HG03439 (cell line): ENCODE results near the gene CACNA1S.

Source experiments
- ATAC-seq: cut with Tn5 transposase; IDR thresholded peaks from one replicate; pipeline ENCODE4 v1.9.1; 2021; ENCODE audit warnings: mild to moderate bottlenecking, moderate library complexity; ENCODE audit not compliant: unreplicated experiment

The CACNA1S gene

DNA sequence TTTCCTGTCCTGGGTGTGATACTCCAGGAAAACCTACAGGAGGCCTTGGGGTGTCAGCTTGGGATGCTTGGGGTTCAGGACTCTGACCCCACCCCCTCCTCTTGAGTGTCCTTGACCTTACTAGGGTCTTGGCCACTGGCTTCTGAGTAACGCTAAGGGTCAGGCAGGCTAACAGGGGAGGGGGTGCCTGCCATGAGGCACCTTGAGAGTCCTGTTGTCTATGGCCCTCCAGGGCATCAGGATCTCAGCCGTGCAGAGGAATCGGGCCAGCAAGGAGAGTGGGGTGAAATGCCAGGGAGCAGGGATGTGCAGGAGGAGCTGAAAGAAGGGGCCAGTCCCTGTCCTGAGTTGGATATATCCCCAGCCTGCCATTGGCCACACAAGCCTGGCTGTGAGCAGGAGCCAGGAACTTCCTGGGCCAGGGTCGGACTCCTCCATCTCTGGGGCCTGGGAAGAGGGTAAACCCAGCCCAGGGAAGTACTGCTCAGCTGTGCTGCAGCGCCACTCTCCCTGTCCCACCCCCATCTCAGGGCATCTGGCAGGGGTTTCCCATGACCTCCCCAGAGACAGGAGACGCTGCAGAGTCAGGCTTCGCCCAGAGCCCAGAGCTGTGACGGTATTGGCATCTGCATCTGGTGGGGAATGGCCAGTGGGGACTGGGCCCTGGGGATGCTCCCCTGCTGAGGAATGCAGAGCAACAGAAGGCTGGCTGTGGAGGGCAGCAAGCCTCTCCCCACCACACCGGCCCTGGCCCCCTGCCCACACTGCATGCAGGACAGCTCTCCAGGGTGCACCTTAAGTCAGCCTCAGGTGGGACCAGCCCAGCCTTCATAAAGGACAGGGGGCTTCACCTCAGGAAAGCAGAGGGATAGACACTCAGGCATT, 95.0 kb downstream of the CACNA1S start:
- no peak for ATAC-seq

DNA sequence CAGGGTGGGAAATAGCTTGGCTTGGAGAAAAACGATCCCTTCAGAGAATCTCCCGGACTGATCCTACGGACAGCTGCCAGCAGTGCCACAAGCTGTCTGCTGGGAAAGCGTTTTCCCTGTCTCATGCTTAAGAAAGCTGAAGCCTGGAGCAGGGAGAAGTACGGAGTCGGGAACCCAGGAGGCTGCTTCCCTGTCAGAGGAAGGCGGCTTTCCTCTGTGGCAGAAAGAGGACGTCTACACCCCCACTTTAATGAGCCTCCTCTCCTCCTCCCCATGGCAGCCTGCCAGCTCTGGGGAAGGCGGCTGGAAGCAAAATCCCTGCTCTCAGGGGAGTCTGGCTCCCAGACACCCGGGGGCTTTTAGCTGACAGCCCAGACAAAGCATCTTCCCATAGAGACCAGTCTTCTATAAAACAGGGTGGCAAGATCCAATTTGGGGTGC, 96.0 kb downstream of the CACNA1S start:
- no peak for ATAC-seq

DNA sequence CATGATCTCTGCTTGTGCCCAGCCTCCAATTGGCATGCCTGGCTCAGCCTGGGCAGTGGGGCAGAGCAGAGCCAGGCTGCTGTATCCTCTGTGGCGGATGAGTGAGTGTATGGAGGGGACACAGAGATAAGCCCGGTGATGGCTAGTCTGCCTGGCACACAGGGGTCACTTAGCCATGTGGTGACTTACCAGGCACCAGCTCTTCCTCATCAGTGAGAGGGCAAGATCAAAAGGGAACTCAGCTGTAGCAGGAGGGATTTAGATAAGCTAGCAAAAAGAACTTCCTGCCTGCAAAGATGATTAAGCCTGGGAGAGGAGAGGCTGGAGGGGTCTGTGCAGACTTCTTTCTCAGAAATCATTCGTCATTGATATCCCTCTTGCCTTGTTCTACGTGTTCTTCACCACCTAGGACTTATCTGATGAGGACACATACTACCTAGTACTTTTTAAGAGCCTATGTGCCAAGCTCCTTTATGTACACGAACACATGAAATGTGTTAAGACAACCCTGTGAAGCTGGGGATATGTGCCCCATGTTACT, 96.6 kb downstream of the CACNA1S start:
- no peak for ATAC-seq

DNA sequence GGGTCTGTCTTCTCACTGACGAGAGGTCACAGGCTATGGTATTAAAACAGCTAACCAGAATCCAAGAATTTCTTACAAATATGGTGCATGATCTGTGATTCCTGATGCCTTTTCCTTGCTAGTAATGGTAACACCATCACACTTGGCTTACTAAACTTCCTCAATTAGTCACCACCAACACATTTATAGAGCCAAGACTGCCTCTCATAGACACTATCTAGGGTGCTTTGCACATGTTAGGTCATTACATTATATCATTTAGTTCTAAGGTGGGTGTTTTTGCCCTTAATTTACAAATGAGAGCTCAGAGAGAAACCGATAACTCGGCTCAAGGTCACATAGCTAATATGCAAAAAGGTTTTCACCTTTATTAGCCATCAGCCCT, 97.4 kb downstream of the CACNA1S start:
- ATAC-seq = no peak

DNA sequence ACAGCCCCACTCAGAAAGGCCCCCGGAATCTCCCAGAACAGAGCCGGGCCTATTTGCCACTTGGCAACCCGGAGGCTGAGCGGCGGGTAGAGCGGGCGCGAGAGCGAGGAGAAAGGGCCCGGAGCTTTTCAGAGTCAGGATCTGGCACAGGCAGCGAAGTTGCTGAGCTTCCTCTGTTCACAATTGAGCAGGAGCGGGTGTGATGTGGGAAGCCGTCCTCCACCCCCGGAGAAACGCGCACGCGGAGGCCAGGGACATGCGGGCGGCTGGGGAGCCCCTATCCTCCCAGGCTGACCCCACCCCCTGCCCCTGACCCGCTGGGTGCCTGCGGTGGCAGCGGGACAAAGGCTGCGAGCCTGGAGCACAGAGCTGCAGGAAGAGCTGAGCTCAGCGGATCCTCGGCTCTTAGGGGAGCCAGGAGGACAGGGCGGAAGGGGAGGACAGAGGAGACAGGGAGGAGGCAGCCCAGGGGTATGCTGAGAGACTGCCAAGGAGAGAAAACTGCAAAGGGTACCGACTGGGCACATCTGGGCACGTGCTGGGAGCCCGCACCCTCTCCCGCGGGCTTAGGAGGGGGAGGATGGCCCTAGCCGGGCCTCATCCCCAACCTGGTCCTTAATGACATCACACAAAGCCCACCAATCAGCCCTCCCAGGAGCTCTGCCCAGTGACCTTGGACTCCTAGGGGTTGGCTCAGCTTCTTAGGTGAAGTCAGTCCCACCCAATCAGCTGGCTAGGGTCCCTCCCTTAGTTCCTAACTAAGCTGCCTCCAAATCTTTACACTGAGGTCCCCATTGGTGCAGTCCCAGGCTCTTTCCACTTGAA, 98.0 kb downstream of the CACNA1S start:
- ATAC-seq = no peak

DNA sequence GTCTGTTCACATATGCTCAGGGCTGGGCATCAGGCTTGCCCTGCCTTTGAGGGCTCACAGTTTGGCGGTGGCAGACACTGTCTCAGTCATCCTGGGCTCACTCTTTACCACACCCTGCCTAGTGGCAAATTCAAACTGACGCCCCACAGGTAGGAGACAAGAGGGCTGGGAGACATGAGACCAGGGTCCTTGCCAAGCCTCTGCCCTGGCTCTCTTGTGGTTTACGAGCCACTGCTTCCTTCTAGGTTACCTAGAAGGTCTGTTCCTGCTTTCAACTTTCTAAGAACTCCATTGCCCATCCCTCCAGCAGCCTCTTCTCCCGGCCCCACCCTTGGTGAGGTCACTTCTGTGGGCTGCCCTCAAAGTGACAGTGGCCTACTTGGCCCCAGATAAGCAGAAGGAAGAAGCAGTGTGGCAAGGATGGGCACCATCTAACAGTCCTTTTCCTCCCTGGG, 99.2 kb downstream of the CACNA1S start:
- ATAC-seq = no peak

DNA sequence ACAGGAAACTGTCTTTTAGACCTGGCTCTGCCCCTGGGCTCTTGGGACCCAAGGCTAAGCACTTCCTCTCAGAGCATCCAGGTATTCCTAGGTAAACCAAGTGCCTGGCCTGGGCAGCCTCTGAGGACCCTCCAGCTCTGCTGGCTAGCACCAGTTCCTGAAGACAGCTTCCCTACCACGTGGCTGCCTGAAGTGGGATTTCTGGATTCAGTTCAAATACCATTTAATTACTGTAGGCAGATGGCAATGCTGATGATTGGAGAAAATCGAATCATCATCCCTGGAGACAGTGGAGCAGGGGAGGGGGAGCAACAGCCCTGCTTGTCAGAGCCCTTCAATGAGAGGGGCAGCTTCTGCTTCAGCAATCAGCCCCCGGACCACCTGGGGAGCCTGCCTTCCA, 100.6 kb downstream of the CACNA1S start:
- no peak for ATAC-seq

DNA sequence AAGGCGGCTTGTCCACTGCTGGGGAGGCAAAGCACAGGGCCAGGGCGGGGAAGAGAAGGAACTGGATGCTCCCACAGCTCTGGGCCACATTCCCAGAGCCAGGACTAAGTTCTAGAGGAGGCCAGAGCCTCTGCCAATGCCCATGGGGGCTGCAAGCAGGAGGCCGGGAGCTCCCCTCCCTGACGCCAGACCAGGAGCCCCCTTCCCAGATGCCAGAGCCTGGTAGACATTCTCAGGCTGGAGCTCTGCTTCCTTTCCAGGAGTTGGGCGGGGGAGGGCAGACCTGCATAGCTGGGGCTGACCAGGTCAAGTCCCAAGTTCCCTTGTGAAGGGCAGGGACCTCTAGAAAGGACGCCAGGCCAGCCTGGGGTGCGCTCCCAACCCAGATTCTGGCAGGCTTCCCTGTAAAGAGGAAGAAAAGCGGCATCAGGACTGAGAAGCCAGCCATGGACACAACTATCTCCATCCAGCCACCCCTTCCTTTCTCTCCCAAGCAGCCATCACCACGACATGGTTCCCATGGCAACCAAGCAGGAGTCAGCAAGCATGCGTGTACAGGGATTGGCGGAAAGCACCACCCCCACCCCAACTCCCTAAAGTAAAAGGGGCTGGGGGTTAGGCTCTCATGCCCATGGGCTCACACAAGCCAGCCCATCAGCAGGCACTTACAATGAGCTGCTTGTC, 102.1 kb downstream of the CACNA1S start:
- ATAC-seq = no peak

DNA sequence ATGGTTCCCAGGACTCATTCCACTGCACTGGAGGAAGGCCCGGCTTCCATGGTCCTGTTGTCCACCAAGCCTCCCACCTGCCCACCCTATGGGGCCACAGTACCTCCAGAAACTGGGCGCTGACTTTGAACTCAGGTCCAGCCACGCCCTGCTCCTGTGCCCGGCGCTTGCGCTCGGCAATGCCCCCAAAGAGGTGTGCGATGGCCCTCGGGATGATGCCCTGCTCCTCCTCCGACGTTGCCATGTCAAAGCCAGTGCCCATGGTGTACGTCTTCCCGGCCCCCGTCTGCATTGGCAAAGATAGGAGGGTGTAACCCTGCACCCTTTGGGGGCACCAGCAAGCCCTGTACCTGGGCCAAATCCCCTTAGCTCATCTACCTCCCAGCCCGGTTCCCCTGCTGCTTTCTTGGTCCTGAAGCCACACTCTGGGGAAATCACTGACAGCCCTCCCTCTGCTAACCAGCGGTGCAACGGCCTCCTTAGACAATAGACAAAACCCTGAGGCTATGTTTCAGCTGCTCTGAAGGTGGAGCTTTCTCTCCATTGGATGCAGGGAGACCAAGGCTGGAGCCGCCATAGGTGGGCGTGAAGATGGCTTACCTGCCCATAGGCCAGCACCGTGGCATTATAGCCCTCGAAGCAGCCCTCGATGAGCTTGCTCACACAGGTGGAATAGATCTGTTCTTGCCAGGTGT, 103.4 kb downstream of the CACNA1S start:
- ATAC-seq = no peak

DNA sequence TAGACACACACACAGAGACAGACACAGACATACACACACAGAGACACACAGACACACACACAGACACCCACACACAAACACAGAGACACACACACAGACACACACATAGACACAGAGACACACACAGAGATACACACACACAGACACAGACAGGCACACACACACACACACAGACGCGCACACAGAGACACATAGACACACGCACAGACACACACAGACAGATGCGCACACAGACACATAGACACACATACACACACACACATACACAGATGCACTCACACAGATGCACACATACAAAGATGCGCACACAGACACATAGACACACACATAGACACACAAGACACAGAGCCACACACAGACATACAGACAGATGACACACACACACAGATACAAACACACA, 104.7 kb downstream of the CACNA1S start:
- ATAC-seq = no peak

DNA sequence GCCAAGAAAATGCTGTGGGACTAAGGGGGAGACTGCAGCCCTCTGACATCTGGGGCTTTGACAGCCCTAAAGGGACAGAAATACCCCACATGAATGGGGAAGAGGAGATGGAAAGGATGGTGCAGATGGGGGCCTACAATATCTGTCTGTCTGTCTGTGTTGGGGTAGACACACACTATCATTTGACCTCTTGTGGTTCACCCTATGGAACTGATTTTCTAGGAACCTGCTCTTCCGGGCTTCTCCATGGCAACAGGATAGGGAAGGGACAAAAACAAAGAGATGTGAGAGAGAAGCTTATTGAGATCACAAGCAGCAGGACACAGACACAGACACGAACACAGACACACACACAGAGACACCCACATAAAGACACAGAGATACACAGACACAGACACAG, 105.8 kb downstream of the CACNA1S start:
- no peak for ATAC-seq

DNA sequence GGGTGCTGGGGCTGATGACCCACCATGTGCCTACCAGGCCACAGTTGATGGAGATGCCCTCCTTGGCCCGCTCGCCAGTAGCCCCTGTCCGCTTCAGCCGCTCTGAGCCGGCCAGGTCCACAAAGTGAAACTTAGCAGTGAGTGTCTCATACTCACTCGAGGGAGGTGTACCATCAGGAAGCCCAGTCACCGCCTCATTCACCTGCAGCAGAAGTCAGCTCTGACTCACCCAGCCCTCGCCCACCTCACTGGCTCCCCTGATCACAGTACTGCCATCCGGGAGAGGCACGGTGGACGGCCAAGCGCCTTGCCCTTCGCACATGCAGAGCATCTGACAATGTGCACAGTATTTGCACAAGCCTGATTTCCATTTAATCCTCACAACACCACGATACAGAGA, 107.5 kb downstream of the CACNA1S start:
- ATAC-seq = no peak

DNA sequence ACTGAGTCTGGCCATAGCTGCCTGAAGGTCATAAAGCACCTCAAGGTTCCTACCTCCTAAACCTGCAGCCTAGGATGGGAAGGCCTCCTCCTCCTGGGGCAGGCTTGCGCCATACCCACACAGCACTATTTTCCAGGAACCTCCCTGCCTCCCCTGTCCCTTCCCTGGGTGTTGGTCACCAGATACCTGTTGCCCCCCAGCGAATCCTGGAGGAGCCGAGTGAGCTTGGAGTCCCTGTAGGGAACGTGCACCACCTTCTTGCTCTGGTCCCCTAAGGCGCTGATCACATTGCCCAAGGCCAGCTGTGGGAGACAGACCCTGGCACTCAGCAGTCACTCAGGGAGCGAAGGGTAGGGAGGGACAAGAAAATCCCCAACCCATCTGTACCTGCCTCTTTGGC, 108.1 kb downstream of the CACNA1S start:
- ATAC-seq = no peak

DNA sequence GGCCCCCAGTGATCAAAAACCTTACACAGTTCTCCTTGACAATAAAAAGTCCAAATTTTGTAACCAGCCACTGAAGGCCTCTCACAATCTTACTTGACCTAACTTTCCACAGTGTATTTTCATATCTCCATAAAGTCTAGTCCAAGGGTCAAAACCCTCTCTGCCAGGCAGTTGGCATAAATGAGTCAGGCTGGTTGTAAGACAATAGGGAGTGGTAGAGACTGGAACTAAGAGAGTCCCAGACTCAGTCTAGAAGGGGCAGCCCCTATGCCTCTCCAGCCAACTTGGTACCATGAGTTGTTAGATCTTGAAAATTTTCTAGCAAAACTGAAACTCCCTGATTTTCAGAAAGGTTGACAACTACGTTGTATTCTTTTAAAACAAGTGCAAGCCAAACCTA, 109.7 kb downstream of the CACNA1S start:
- no peak for ATAC-seq

DNA sequence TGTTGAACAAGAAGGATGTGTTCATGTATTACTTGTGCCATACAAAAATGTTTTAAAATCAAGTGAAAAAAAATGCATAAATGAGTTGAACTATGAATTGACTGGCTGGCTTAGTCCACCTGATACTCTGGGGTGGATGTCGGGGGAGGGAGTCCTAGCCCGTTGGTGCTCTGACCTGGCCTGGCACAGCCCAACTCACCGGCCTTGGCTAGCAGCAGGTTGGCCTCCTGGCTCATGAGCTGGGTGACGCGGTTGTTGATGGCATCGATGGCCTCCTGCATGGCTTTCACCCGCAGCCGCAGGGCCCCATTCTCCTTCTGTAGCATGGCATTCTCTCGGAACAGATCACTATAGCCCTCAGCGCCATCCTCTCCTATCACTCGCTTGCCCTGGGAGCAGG, 110.3 kb downstream of the CACNA1S start:
- ATAC-seq = no peak

DNA sequence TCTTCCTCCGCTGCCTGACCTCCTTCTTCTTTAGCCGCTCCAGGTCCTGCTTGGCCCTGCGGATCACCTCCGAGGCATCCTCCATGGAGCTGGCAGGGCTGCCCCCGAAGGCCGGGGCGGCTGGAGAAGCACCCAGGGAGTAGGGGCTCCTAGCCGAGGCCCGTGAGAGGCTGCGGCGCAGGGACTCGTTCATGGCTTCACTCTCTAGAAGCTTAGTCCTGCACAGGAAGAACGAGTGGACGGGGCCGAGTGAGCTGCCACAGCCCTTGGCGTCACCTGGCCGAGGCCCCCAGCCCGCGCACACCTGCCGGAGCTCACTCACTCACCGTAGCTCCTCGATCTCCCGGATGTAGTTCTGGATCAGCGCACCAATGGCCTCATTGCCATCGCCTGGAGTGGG, 111.8 kb downstream of the CACNA1S start:
- no peak for ATAC-seq

DNA sequence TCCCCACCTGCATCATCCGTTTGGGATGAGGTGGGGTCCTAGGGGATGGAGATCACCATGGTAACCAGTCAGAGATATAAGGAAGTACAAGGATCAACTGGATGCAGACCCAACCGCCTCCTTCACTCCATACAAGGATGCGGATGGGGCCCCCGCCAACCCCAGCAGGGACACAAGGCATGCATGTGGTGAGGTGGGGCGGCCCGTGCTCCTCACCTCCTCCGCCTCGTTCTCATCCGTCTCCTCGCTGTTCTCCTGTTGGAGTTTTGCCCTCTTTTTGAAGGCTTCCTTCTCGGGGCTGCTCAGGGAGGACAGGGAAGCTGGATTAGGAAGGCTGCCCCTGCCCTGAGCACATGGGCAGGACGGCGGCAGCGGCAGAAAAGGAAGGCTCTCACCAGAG, 112.6 kb downstream of the CACNA1S start:
- no peak for ATAC-seq

DNA sequence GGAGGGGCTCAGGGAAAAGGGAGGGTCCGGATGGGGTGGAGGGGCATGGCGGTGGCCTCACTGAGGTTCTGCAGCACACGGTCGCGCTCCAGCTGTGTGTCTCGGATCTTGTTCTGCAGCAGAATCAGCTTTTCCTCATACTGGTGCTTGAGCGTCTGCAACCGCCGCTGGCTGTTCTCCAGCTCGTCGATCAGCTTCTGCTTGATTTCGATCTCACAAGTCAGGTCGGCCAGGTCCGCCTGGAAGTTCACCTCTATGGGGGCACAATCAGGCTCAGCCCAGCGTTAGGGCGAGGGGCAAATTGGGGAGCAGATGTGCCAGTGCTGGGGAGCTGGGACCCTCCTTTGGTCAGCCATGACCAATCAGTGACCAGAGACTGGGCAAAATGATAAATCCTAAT, 113.9 kb downstream of the CACNA1S start:
- no peak for ATAC-seq

DNA sequence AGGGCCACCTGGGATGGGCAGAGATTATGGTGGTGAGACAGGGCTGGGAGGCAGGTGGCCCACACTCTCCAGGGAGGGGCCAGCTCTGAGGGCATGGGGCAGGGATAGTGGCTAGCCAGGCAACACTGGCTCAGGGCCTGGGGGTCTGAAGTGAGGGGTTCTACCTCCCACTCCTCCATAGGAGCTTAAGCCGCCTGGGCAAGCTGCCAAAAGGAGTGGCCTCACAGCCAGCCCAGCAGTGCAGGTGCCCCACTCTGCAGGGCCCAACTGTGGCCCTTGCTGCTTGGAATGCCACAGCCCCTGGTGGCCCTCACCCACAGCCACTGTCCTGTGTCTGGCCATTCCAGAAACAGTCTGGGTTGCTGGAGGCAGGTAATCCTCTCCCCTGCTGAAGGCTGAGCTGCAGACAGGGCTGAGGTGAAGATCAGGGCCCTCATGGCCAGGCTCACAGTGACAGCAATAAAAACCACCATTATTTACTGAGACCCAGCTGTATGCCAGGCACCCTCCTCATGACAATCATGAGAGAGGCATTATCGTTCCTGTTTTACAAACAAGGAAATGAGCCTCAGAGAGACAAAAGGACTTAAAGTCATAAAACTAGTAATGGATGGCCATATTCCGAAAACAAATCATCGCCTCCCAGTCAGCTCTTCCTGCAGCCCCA, 119.7 kb downstream of the CACNA1S start:
- no peak for ATAC-seq

DNA sequence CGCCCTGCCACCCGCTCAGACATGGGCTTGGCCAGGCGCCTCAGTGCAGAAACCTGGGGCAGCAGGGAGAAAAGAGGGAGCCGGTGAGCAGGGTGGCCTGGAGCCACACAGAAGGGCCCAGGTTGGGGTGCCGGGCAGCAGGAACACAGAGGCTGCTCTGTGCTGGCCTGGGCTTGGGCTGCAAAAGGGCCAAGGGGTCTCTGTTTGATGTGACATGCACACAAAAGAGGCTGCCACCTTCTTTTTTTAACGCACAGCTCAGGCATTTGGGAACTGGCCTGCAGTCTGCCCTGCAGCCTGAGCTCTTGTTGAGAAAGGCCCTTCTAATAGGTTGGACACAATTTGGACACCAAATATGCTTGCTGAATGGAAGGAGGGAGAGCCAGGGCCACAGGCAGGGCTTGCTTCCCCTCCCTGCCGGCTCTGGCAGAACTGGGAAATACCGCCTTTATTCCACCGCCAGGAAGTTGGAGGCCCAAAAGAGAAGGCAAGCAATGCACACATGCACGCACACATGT, 121.1 kb downstream of the CACNA1S start:
- ATAC-seq = no peak
